ENCODE measurements around the gene SLC9A9. TPM values are rescaled to one million over a fixed set of nuclear protein-coding genes. Genes with fewer than 3 reads are reported as not detected.

SLC9A9 gene
- total and polyA plus RNA-seq, 12 donors, result 1.3 to 8.4 (median 3.0) TPM

DNA sequence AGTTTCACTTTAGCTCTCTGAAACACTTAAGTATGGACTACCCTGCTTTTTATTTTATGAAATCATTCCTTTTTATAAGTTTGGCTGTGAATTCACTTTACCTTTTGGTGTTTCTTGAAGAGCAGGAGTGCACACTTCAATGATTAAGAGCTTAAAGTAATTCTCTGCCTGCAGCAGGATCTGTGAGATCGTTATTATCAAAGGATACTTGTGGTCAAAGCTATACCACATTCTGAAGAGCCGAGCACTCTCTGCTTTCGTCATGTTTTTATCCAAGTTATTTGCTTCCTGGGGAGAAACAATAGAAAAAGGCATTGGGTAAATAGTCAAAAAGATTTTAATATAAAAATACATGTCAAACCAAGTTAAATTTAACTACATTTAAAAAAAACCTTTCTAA, 485.0 kb downstream of the SLC9A9 start:
- WGBS, 2 donors, result 67 to 68% methylated on average over 3 of the region's 3 CpGs
- H3K4me3 ChIP-seq, result no peak overlapping the region
- DNase-seq (no peak), ATAC-seq (no peak)
- peaks cover 0 to 8% (median 0%) of the 10 kb centered on the region in 9 donors for H3K4me1 ChIP-seq
- intact Hi-C loops (cut with DNase I), result no loop called here
- no peaks in the 10 kb centered on the region for H3K36me3 ChIP-seq
- H3K27ac ChIP-seq, result no peak overlapping the region
- no peaks in the 10 kb centered on the region for H3K27me3 ChIP-seq
- H3K9me3 ChIP-seq, result peaks cover 0 to 9% (median 0%) of the 10 kb centered on the region in 11 donors
- TF ChIP-seq, protein P1, sequence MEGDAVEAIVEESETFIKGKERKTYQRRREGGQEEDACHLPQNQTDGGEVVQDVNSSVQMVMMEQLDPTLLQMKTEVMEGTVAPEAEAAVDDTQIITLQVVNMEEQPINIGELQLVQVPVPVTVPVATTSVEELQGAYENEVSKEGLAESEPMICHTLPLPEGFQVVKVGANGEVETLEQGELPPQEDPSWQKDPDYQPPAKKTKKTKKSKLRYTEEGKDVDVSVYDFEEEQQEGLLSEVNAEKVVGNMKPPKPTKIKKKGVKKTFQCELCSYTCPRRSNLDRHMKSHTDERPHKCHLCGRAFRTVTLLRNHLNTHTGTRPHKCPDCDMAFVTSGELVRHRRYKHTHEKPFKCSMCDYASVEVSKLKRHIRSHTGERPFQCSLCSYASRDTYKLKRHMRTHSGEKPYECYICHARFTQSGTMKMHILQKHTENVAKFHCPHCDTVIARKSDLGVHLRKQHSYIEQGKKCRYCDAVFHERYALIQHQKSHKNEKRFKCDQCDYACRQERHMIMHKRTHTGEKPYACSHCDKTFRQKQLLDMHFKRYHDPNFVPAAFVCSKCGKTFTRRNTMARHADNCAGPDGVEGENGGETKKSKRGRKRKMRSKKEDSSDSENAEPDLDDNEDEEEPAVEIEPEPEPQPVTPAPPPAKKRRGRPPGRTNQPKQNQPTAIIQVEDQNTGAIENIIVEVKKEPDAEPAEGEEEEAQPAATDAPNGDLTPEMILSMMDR (IDR thresholded peaks at IDR 0.05), result no peak

DNA sequence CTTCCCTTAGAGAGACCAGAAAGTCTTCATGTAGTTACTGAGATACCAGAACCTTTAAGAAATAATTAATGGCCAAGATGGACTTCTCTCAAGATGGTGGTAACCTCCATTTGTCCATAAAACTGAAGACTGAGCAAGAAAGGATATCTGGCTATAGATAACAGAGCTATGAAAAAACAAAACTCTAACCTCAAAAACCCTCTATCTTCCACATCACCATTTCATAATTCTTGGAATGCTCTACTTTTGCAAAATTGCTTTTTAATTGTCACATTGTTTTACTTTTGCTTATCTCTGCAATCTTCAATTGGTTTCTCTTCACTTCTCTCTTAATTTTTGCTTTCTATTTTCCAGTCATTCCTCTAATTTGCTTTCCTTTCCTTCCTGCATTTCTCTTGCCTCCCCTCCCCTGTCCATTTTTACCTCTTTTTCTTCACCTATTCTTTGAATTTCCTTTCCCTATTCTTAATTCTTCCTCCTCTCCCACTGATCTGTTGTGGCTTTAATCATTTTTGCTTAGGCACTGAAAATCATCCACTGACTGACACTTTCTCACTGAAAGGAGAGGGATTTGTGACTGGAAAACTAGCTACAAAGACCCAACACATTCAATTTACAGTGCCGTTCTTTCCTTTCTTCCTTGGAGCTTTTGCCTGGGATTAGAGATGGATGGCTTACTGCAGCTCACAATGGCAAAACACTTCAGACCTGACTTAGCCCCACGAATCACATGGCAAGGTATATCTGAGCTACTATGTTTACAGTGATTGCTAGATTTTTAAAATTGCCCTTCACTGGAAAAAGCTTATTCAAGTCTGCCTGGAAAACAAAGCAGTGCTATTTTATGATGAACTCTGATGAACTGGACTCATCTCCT, 485.9 kb downstream of the SLC9A9 start:
- ATAC-seq, result no peak
- peaks cover 0 to 13% (median 0%) of the 10 kb centered on the region in 9 donors for H3K4me1 ChIP-seq
- DNase-seq, result no peak
- TF ChIP-seq, protein P1 (IDR thresholded peaks at IDR 0.05), result no peak
- no peak overlapping the region for H3K27ac ChIP-seq
- no peaks in the 10 kb centered on the region for H3K27me3 ChIP-seq
- peaks cover 0 to 9% (median 0%) of the 10 kb centered on the region in 11 donors for H3K9me3 ChIP-seq
- intact Hi-C loops (cut with DNase I), result no loop called here
- no peak overlapping the region for H3K4me3 ChIP-seq
- 78 to 85% methylated on average over 2 of the region's 2 CpGs for WGBS, 2 donors
- no peaks in the 10 kb centered on the region for H3K36me3 ChIP-seq

DNA sequence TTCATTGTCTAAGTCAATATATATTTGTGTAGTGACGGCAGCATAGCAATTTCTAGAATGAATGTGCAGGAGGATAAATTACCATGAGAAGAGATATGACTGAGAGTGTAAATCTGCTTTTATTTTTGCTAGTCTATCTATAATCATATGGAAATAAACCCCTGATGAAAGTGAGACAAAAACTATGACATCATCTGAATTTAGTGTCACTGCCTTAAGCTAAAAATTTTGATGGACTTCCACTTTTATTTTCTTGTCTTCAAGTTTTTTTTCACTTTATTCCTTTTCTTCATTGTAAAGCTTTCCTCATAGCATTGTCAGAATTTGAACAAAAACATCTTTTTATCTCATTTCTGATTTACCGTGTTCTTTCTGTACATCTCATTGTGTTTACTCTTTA, 486.7 kb downstream of the SLC9A9 start:
- Histone ChIP-seq H3K9me3 (peaks cover 0 to 9% (median 0%) of the 10 kb centered on the region in 11 donors), H3K4me3 (no peak overlapping the region), H3K27ac (no peak overlapping the region), H3K27me3 (no peaks in the 10 kb centered on the region), H3K4me1 (peaks cover 0 to 13% (median 0%) of the 10 kb centered on the region in 9 donors), H3K36me3 (no peaks in the 10 kb centered on the region)
- ATAC-seq (no peak), DNase-seq (no peak)
- intact Hi-C loops (cut with DNase I), result no loop called here
- TF ChIP-seq, protein P1 (IDR thresholded peaks at IDR 0.05), result no peak
- 96% methylated on average over 2 of the region's 2 CpGs for whole genome bisulfite sequencing, 2 donors

DNA sequence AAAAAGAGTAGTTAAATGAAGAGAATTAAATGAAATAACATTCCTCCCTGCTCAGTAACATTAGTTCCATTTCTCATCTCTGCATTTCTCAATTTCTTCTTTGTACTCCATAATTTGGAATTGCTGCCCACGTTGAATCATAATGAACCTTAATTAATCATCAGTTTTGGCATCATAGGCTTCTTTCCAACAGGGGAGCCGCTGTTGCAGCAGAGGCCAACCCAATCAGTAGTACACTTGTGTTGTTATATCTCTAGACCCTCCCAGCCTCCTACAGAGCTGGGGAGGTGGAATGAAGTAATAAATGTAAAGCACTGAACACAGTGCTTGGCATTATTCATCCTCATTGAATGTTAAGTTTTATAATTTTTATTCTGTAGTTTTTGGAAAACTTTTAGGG, 488.0 kb downstream of the SLC9A9 start:
- 76 to 86% methylated on average over 2 of the region's 2 CpGs for WGBS, 2 donors
- DNase-seq (no peak), ATAC-seq (no peak)
- Histone ChIP-seq H3K27ac (no peak overlapping the region), H3K4me1 (peaks cover 0 to 13% (median 0%) of the 10 kb centered on the region in 9 donors), H3K36me3 (no peaks in the 10 kb centered on the region), H3K9me3 (peaks cover 0 to 9% (median 0%) of the 10 kb centered on the region in 11 donors), H3K27me3 (no peaks in the 10 kb centered on the region), H3K4me3 (no peak overlapping the region)
- TF ChIP-seq, protein P1 (IDR thresholded peaks at IDR 0.05), result no peak
- intact Hi-C loops (cut with DNase I), result no loop called here

Data from heart right ventricle (tissue), 16 donors.